ENCODE data around the gene LLGL1.
A peak's percentile ranks its signal among the peaks of the same experiment; 100 is the strongest.

LLGL1 gene

GRCh38 chr17:18225121-18225641, at the start of gene LLGL1:
LLGL1 (plus strand) TSS chr17:18225635; CDS start chr17:18225683, 48 bp downstream.
- peak; percentile 64 for DNase-seq

GRCh38 chr17:18176176-18176575, 49.3 kb upstream of the LLGL1 start:
- DNase-seq = no peak

- no peak for DNase-seq
Observed at GRCh38 chr17:18177133-18177532, 48.3 kb upstream of the LLGL1 start.

- DNase-seq = no peak
Observed at GRCh38 chr17:18177722-18178121, 47.7 kb upstream of the LLGL1 start.

- no peak for DNase-seq
Observed at GRCh38 chr17:18179196-18179595, 46.2 kb upstream of the LLGL1 start.

GRCh38 chr17:18179804-18180203, 45.6 kb upstream of the LLGL1 start:
- DNase-seq = no peak

GRCh38 chr17:18181358-18181757, 44.1 kb upstream of the LLGL1 start:
- DNase-seq = no peak

GRCh38 chr17:18182110-18182977, 43.1 kb upstream of the LLGL1 start:
- DNase-seq = no peak

GRCh38 chr17:18182978-18183333, 42.5 kb upstream of the LLGL1 start:
- no peak for DNase-seq

- DNase-seq = peak; percentile 93
Observed at GRCh38 chr17:18183334-18184142, 41.9 kb upstream of the LLGL1 start, which contains the start of gene ALKBH5. ALKBH5 (plus strand) TSS chr17:18183828; CDS start chr17:18184244, 416 bp downstream.

- no peak for DNase-seq
Observed at GRCh38 chr17:18184143-18185031, 41.0 kb upstream of the LLGL1 start.

- DNase-seq = no peak
Observed at GRCh38 chr17:18185391-18185790, 40.0 kb upstream of the LLGL1 start.

- DNase-seq = no peak
Observed at GRCh38 chr17:18185832-18186626, 39.4 kb upstream of the LLGL1 start.

GRCh38 chr17:18186627-18186982, 38.8 kb upstream of the LLGL1 start:
- no peak for DNase-seq

GRCh38 chr17:18187226-18187625, 38.2 kb upstream of the LLGL1 start:
- no peak for DNase-seq

- DNase-seq = no peak
Observed at GRCh38 chr17:18187821-18188761, 37.3 kb upstream of the LLGL1 start.

GRCh38 chr17:18190628-18191235, 34.7 kb upstream of the LLGL1 start:
- no peak for DNase-seq

- DNase-seq = no peak
Observed at GRCh38 chr17:18191236-18191667, 34.2 kb upstream of the LLGL1 start.

- DNase-seq = no peak
Observed at GRCh38 chr17:18191967-18192366, 33.5 kb upstream of the LLGL1 start.

GRCh38 chr17:18194394-18194793, 31.0 kb upstream of the LLGL1 start:
- no peak for DNase-seq
